ENCODE data around the gene CFHR5. TPM values are rescaled to one million over a fixed set of nuclear protein-coding genes. Genes with fewer than 3 reads are reported as not detected.

Gene CFHR5
- polyA plus RNA-seq, 1 donor from 2014 or later: not detected

DNA sequence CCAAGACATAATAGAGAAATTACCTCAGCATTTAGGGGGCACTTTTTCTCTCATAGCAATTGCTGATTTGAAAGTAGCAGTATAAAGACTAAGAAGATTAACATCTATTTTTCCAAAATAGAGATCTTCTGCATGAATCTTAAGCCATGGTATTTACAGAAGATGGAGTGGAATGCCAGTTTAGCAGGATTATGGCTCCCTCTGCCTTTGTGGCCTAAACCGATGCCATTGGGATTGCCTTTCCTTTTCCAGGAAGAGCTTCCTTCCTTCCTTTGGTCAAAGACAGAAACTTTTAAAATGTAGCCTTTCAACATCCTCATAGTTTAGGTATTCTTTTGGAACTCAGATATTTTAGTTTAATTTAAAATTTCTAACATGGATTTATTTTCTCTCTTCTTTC lies 39.4 kb downstream of the CFHR5 start:
- no peak for TF ChIP-seq EP300 (conservative IDR thresholded peaks at IDR 0.05; ENCODE audit: poor library complexity, severe bottlenecking)
- TF ChIP-seq EZH2 (IDR thresholded peaks at IDR 0.05; ENCODE audit: borderline replicate concordance, insufficient read depth, low read length, poor library complexity, severe bottlenecking): no peak
- no peak for TF ChIP-seq POLR2AphosphoS5 (IDR thresholded peaks at IDR 0.05)
- TF ChIP-seq MXI1 (conservative IDR thresholded peaks at IDR 0.05; ENCODE audit: poor library complexity, severe bottlenecking): no peak
- no peak for TF ChIP-seq REST (IDR thresholded peaks at IDR 0.05; ENCODE audit: borderline replicate concordance)
- H3K79me2 ChIP-seq (replicated peaks; ENCODE audit: insufficient read depth, low read length): no peaks in the 10 kb centered on the region
- no peak overlapping the region for H3K27ac ChIP-seq (ENCODE audit: low read length)
- H3K27me3 ChIP-seq (ENCODE audit: insufficient read depth, low read depth, low read length): no peaks in the 10 kb centered on the region
- H2AFZ ChIP-seq (ENCODE audit: low read depth, low read length): no peak overlapping the region
- H3K9me2 ChIP-seq (ENCODE audit: insufficient read depth, low read length): no peaks in the 10 kb centered on the region
- no peaks in the 10 kb centered on the region for H3K36me3 ChIP-seq (ENCODE audit: insufficient read depth, low read length)
- no peaks in the 10 kb centered on the region for H3F3A ChIP-seq (ENCODE audit: insufficient read depth, low read length, poor library complexity, severe bottlenecking)
- no peak overlapping the region for H3K4me3 ChIP-seq (ENCODE audit: low read length)
- no peaks in the 10 kb centered on the region for H3K9me3 ChIP-seq (ENCODE audit: low read length)
- H4K20me1 ChIP-seq (ENCODE audit: insufficient read depth): no peaks in the 10 kb centered on the region
- no peak overlapping the region for H3K9ac ChIP-seq (ENCODE audit: low read length)
- H3K4me2 ChIP-seq (ENCODE audit: low read length): no peak overlapping the region

GRCh38 chr1:197017558-197018146 lies 40.3 kb downstream of the CFHR5 start:
- Histone ChIP-seq H3K36me3 (ENCODE audit: insufficient read depth, low read length) (no peaks in the 10 kb centered on the region), H4K20me1 (ENCODE audit: insufficient read depth) (no peaks in the 10 kb centered on the region), H2AFZ (ENCODE audit: low read depth, low read length) (no peak overlapping the region), H3K27me3 (ENCODE audit: insufficient read depth, low read depth, low read length) (no peaks in the 10 kb centered on the region), H3F3A (ENCODE audit: insufficient read depth, low read length, poor library complexity, severe bottlenecking) (no peaks in the 10 kb centered on the region), H3K9me3 (ENCODE audit: low read length) (no peaks in the 10 kb centered on the region), H3K27ac (ENCODE audit: low read length) (no peak overlapping the region), H3K4me3 (ENCODE audit: low read length) (no peak overlapping the region), H3K79me2 (replicated peaks; ENCODE audit: insufficient read depth, low read length) (no peaks in the 10 kb centered on the region), H3K9me2 (ENCODE audit: insufficient read depth, low read length) (no peaks in the 10 kb centered on the region), H3K9ac (ENCODE audit: low read length) (no peak overlapping the region), H3K4me2 (ENCODE audit: low read length) (no peak overlapping the region)
- TF ChIP-seq EZH2 (IDR thresholded peaks at IDR 0.05; ENCODE audit: borderline replicate concordance, insufficient read depth, low read length, poor library complexity, severe bottlenecking): no peak
- TF ChIP-seq, protein P1, sequence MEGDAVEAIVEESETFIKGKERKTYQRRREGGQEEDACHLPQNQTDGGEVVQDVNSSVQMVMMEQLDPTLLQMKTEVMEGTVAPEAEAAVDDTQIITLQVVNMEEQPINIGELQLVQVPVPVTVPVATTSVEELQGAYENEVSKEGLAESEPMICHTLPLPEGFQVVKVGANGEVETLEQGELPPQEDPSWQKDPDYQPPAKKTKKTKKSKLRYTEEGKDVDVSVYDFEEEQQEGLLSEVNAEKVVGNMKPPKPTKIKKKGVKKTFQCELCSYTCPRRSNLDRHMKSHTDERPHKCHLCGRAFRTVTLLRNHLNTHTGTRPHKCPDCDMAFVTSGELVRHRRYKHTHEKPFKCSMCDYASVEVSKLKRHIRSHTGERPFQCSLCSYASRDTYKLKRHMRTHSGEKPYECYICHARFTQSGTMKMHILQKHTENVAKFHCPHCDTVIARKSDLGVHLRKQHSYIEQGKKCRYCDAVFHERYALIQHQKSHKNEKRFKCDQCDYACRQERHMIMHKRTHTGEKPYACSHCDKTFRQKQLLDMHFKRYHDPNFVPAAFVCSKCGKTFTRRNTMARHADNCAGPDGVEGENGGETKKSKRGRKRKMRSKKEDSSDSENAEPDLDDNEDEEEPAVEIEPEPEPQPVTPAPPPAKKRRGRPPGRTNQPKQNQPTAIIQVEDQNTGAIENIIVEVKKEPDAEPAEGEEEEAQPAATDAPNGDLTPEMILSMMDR (IDR thresholded peaks at IDR 0.05; ENCODE audit: poor library complexity, severe bottlenecking): no peak
- TF ChIP-seq TAF1 (IDR thresholded peaks at IDR 0.05; ENCODE audit: low read depth): no peak
- no peak for TF ChIP-seq POLR2AphosphoS5 (IDR thresholded peaks at IDR 0.05)
- no peak for TF ChIP-seq REST (IDR thresholded peaks at IDR 0.05; ENCODE audit: borderline replicate concordance)
- no peak for TF ChIP-seq EP300 (conservative IDR thresholded peaks at IDR 0.05; ENCODE audit: poor library complexity, severe bottlenecking)
- no peak for TF ChIP-seq MXI1 (conservative IDR thresholded peaks at IDR 0.05; ENCODE audit: poor library complexity, severe bottlenecking)
- TF ChIP-seq RAD21 (conservative IDR thresholded peaks at IDR 0.05): no peak
- TF ChIP-seq SMC3 (conservative IDR thresholded peaks at IDR 0.05; ENCODE audit: poor library complexity): no peak
